HG03135 (cell line): Measurements from ENCODE around the gene MLKL.

Source experiments
- ATAC-seq: cut with Tn5 transposase; IDR thresholded peaks from one replicate; pipeline ENCODE4 v1.9.1; 2021; ENCODE audit warnings: mild to moderate bottlenecking, moderate library complexity; ENCODE audit not compliant: unreplicated experiment

MLKL gene

GRCh38 chr16:74652249-74652648 lies 48.4 kb downstream of the MLKL start:
- ATAC-seq: no peak

DNA sequence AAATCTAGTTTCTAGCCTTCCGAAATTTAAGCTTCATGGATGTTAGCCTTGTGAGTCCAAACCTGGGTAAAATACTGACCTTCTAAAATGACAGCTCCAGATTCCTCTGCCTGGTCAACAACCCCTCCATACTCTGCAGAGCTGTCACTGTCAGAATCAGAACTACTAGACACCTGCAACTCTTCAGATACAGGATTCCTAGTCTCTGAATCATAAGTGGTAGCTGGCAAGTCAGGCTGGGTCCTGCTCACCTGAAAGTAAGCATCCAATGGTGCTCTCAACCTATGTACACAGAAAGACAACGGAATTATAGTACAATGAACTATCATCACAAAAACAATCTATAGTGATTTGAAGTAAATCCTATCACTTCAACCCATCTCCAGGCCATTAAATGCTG lies 48.8 kb downstream of the MLKL start:
- no peak for ATAC-seq

DNA sequence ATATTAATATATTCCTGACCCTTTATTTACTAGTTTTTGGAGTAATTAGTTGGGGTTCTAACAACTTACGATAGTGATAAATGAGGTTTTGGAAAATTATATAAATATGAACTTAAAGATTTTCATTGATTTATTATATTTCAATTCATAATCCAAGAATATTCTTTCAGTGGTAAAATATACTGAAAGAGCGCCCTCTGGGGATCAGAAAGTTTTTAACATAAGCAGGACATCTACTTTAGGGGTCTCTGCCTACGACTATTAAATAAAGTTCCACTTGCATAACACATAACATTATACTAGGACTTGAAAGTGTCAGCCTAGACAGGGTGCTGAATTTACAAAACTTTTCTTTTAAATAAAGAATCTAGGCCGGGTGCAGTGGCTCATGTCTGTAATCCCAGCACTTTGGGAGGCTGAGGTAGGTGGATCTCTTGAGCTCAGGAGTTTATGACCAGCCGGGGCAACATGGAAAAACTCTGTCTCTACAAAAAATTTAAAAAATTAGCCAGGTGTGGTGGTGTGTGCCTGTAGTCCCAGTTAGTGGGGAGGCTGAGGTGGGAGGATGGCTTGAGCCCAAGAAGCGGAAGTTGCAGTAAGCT lies 49.6 kb downstream of the MLKL start:
- ATAC-seq: no peak

DNA sequence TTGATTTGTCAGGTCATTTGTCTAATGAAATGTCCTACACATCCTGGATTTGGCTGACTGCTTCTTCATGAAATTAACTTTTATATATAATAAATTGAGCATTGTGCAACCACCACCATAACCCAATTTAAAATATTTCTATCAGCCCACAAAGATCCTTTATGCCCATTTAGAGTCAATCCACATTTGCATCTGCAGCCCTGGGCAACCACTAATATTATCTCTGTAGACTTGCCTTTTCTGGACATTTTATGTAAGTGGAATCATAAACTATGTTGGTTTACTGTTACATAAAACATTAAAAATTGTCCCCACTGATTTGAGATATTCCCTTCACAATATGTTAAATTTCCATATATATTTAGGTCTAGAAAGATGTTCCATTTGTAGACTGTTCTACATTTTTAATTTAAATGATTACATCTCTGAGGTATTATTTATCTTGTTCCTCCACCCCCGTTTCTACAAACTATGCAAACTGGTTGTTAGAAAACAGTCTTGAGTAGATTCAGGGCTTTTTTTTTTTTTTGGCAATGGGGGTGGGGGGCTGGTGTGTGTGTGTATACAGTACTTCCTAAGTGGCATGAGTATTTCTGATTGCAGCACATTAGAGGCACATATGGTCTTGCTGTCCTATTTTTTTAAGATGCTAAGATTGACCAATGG lies 50.7 kb downstream of the MLKL start:
- no peak for ATAC-seq

- ATAC-seq: no peak
These were observed 58.7 kb downstream of the MLKL start for GRCh38 chr16:74641969-74642368.

GRCh38 chr16:74637742-74638453 lies 62.8 kb downstream of the MLKL start:
- ATAC-seq: no peak

- no peak for ATAC-seq
These were observed 65.4 kb downstream of the MLKL start for GRCh38 chr16:74635303-74635702.

- no peak for ATAC-seq
These were observed 67.0 kb downstream of the MLKL start for GRCh38 chr16:74633686-74634085.

- no peak for ATAC-seq
These were observed 73.0 kb downstream of the MLKL start for GRCh38 chr16:74627506-74628220.

- no peak for ATAC-seq
These were observed 73.8 kb downstream of the MLKL start for GRCh38 chr16:74626741-74627416.

DNA sequence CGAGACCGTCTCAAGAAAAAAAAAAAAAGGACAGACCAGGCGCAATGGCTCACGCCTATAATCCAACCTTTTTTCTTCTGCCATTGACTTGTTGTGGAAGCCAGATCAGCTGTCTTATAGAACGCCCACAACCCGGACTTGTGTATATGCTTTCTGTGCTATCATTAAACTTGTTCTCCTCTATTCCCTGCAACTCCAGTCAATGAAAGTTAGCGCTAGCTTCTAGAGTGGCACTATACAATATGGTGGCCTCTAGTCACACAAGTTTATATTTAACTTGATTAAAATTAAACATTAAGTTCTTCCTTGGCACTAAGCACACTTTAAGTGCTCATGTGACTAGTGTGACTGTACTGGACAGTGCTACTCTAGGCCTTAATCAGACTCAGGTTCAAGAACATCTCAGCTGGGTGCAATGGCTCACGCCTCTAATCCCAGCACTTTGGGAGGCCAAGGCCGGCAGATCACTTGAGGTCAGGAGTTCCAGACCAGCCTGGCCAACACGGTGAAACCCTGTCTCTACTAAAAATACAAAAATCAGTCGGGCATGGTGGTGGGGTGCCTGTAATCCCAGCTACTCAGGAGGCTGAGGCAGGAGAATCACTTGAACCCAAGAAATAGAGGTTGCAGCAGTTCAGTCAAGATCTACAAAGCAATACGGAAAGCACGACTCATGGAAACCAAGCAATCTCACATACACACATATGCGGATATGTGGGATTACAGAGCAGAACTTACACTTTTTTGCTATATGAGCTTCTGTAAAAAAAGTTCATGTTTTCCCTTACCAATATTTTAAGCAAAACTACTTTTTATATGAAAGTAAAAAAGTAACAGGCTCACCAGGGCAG lies 74.9 kb downstream of the MLKL start:
- no peak for ATAC-seq

- ATAC-seq: no peak
These were observed 76.8 kb downstream of the MLKL start for GRCh38 chr16:74623839-74624235.

- no peak for ATAC-seq
These were observed 77.3 kb downstream of the MLKL start for GRCh38 chr16:74623214-74623838.

DNA sequence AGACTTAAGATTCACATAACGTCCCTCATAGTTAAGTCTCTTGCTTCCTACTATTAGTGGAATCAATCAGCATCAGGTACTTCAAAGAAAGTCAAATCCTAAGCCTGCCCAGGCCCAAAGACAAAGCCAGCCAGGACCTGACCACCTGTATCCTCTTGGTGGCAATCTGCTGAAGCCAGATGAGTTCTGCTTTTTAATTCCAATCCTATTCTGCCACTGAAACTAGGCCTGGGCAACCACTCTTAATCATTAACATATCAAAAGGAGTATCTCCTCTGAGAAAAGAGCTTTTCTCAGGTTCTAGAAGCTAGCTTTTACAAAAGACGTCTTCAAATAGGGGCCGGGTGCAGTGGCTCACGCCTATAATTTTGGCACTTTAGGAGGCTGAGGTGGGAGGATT lies 78.7 kb downstream of the MLKL start:
- ATAC-seq: no peak
